Renal cortex interstitium (tissue), 11 donors: ENCODE results near the gene TGM6. TPM values are rescaled to one million over a fixed set of nuclear protein-coding genes. Genes with fewer than 3 reads are reported as not detected.

Source experiments
- DNase-seq, 11 donors: peaks; one replicate each; pipeline ENCODE4 v3.0.0-alpha.2; 2013; ENCODE audit warnings: low read depth in 9 of 11, low spot score in 4 of 11; ENCODE audit errors: extremely low read depth in 1 of 11
- polyA plus RNA-seq, 3 donors: library from polyadenylated mRNA; unstranded; fragments of 120-200 nt; gene quantifications; one replicate each; pipeline ENCODE4 v1.2.1, GENCODE V29; 2013; ENCODE audit not compliant: insufficient read length in 3 of 3

The TGM6 gene
- polyA plus RNA-seq, 3 donors, result not detected

- DNase-seq, result no peak
Observed at GRCh38 chr20:2361035-2361593, 19.6 kb upstream of the TGM6 start.

GRCh38 chr20:2363187-2363586, 17.5 kb upstream of the TGM6 start:
- no peak for DNase-seq

GRCh38 chr20:2363587-2363986, 17.1 kb upstream of the TGM6 start:
- DNase-seq, result no peak

- no peak for DNase-seq
Observed at GRCh38 chr20:2364044-2364443, 16.7 kb upstream of the TGM6 start.

- no peak for DNase-seq
Observed at GRCh38 chr20:2365091-2365490, 15.6 kb upstream of the TGM6 start.

GRCh38 chr20:2365666-2366065, 15.0 kb upstream of the TGM6 start:
- DNase-seq, result no peak

GRCh38 chr20:2368621-2369020, 12.1 kb upstream of the TGM6 start:
- no peak for DNase-seq

- no peak for DNase-seq
Observed at GRCh38 chr20:2373098-2373497, 7.6 kb upstream of the TGM6 start.

GRCh38 chr20:2374346-2375125, 6.2 kb upstream of the TGM6 start:
- no peak for DNase-seq

- DNase-seq, result no peak
Observed at GRCh38 chr20:2378893-2379292, 1.8 kb upstream of the TGM6 start.

- DNase-seq, result no peak
Observed at GRCh38 chr20:2379511-2380229, 1.0 kb upstream of the TGM6 start.

- DNase-seq, result no peak
Observed at GRCh38 chr20:2381303-2381702, 602 bp downstream of the TGM6 start.

- no peak for DNase-seq
Observed at GRCh38 chr20:2382833-2383232, 2.1 kb downstream of the TGM6 start.

GRCh38 chr20:2385026-2385425, 4.3 kb downstream of the TGM6 start:
- DNase-seq, result no peak

GRCh38 chr20:2385496-2385895, 4.8 kb downstream of the TGM6 start:
- DNase-seq, result no peak

- DNase-seq, result no peak
Observed at GRCh38 chr20:2386516-2387179, 5.9 kb downstream of the TGM6 start.

GRCh38 chr20:2387180-2387577, 6.5 kb downstream of the TGM6 start:
- DNase-seq, result no peak

- no peak for DNase-seq
Observed at GRCh38 chr20:2387580-2387979, 6.9 kb downstream of the TGM6 start.

- DNase-seq, result no peak
Observed at GRCh38 chr20:2390951-2391675, 10.4 kb downstream of the TGM6 start.
